Karpas-422 (cell line): Measurements from ENCODE around the gene PRC1. TPM values are rescaled to one million over a fixed set of nuclear protein-coding genes. Genes with fewer than 3 reads are reported as not detected.

Experiments used
- DNase-seq: peaks from one replicate; pipeline ENCODE4 v3.0.0-alpha.2; 2015
- H2AFZ ChIP-seq: fragments of 200-600 bp; sonication (generic); 2 replicates; pipeline ENCODE4 v1.6.1; 2014; ENCODE audit warnings: antibody characterized with exemption, low read length, mixed read lengths
- H3K27ac ChIP-seq: fragments of 200-600 bp; sonication (generic); 2 replicates; pipeline ENCODE4 v1.5.1; 2014; ENCODE audit warnings: mild to moderate bottlenecking, low read length, moderate library complexity
- H3K27me3 ChIP-seq: fragments of 200-600 bp; sonication (generic); 2 replicates; pipeline ENCODE4 v1.6.1; 2014; ENCODE audit warnings: low read length, mixed read lengths
- H3K36me3 ChIP-seq: fragments of 200-600 bp; sonication (generic); 2 replicates; pipeline ENCODE4 v1.6.1; 2014; ENCODE audit warnings: low read length, mixed read lengths; ENCODE audit not compliant: insufficient read depth
- H3K4me1 ChIP-seq: fragments of 200-600 bp; sonication (generic); 2 replicates; pipeline ENCODE4 v1.6.1; 2014; ENCODE audit warnings: mild to moderate bottlenecking, low read length, mixed read lengths
- H3K4me2 ChIP-seq: fragments of 200-600 bp; sonication (generic); 2 replicates; pipeline ENCODE4 v1.6.1; 2014; ENCODE audit warnings: low read length, low read depth, mild to moderate bottlenecking; ENCODE audit not compliant: poor library complexity, severe bottlenecking
- H3K4me3 ChIP-seq: fragments of 200-600 bp; sonication (generic); 2 replicates; pipeline ENCODE4 v1.5.1; 2014; ENCODE audit warnings: mild to moderate bottlenecking, antibody characterized with exemption, low read length, mixed read lengths
- H3K79me2 ChIP-seq: fragments of 200-600 bp; sonication (generic); 2 replicates; pipeline ENCODE4 v1.6.1; 2014; ENCODE audit warnings: mild to moderate bottlenecking, low read length, mixed read lengths
- H3K9ac ChIP-seq: fragments of 200-600 bp; sonication (generic); 2 replicates; pipeline ENCODE4 v1.6.0; 2014; ENCODE audit warnings: low read length
- H3K9me2 ChIP-seq: fragments of 200-600 bp; sonication (generic), shearing (Covaris generic); replicated peaks from 2 replicates; pipeline ENCODE4 v1.6.0; 2014; ENCODE audit warnings: mild to moderate bottlenecking, low read length, moderate library complexity; ENCODE audit not compliant: insufficient read depth
- H3K9me3 ChIP-seq: fragments of 300-700, 200-600 bp; sonication (generic); 2 replicates; pipeline ENCODE4 v1.6.1; 2014; ENCODE audit warnings: low read length, mixed read lengths
- H4K20me1 ChIP-seq: fragments of 200-600 bp; sonication (generic); 2 replicates; pipeline ENCODE4 v1.6.1; 2014; ENCODE audit warnings: mild to moderate bottlenecking, antibody characterized with exemption, low read length, low read depth; ENCODE audit not compliant: insufficient read depth
- total RNA-seq: library from RNA; depleted of rRNA; stranded (reverse); fragments of >200 nt; shearing (Covaris generic); gene quantifications from 2 replicates; pipeline ENCODE4 v1.2.3, GENCODE V29; 2014; ENCODE audit warnings: low replicate concordance

Gene PRC1
- total RNA-seq, 1 experiment from 2014 or later, result 87.5 TPM

GRCh38 chr15:90949979-90950675 is 44.2 kb downstream of the PRC1 start:
- H3K4me3 ChIP-seq, result no peak overlapping the region
- H3K36me3 ChIP-seq, result peaks cover 12% of the 10 kb centered on the region
- no peaks in the 10 kb centered on the region for H3K79me2 ChIP-seq
- no peaks in the 10 kb centered on the region for H3K9me2 ChIP-seq
- H3K27me3 ChIP-seq, result no peaks in the 10 kb centered on the region
- no peak overlapping the region for H3K27ac ChIP-seq
- H4K20me1 ChIP-seq, result no peaks in the 10 kb centered on the region
- no peak overlapping the region for H3K9ac ChIP-seq
- H3K9me3 ChIP-seq, result no peaks in the 10 kb centered on the region
- no peak overlapping the region for H2AFZ ChIP-seq
- no peak overlapping the region for H3K4me2 ChIP-seq
- DNase-seq, result no peak
- peaks cover 7% of the 10 kb centered on the region for H3K4me1 ChIP-seq

GRCh38 chr15:90948506-90948905 is 45.8 kb downstream of the PRC1 start:
- DNase-seq, result no peak
- no peaks in the 10 kb centered on the region for H4K20me1 ChIP-seq
- no peaks in the 10 kb centered on the region for H3K27me3 ChIP-seq
- H3K27ac ChIP-seq, result no peak overlapping the region
- no peaks in the 10 kb centered on the region for H3K79me2 ChIP-seq
- H3K4me3 ChIP-seq, result no peak overlapping the region
- H3K9me3 ChIP-seq, result no peaks in the 10 kb centered on the region
- H3K4me1 ChIP-seq, result no peaks in the 10 kb centered on the region
- peaks cover 10% of the 10 kb centered on the region; the same call in 1 of the 2 replicates for H3K36me3 ChIP-seq
- no peak overlapping the region for H2AFZ ChIP-seq
- no peak overlapping the region for H3K9ac ChIP-seq
- H3K9me2 ChIP-seq, result no peaks in the 10 kb centered on the region
- no peak overlapping the region for H3K4me2 ChIP-seq

GRCh38 chr15:90947577-90948357 is 46.6 kb downstream of the PRC1 start:
- Histone ChIP-seq H3K27ac (no peak overlapping the region), H3K4me3 (no peak overlapping the region), H4K20me1 (no peaks in the 10 kb centered on the region), H2AFZ (no peak overlapping the region), H3K79me2 (no peaks in the 10 kb centered on the region), H3K9ac (no peak overlapping the region), H3K4me2 (no peak overlapping the region), H3K9me2 (no peaks in the 10 kb centered on the region), H3K9me3 (no peaks in the 10 kb centered on the region), H3K4me1 (no peaks in the 10 kb centered on the region), H3K36me3 (peaks cover 10% of the 10 kb centered on the region; the same call in 1 of the 2 replicates), H3K27me3 (no peaks in the 10 kb centered on the region)
- no peak for DNase-seq

- Histone ChIP-seq H3K9me2 (no peaks in the 10 kb centered on the region), H3K27ac (no peak overlapping the region), H3K9ac (no peak overlapping the region), H3K27me3 (no peaks in the 10 kb centered on the region), H3K9me3 (no peaks in the 10 kb centered on the region), H3K36me3 (peaks cover 10% of the 10 kb centered on the region; the same call in 1 of the 2 replicates), H3K4me2 (no peak overlapping the region), H3K4me1 (no peaks in the 10 kb centered on the region), H2AFZ (no peak overlapping the region), H3K79me2 (no peaks in the 10 kb centered on the region), H4K20me1 (no peaks in the 10 kb centered on the region), H3K4me3 (no peak overlapping the region)
- DNase-seq, result no peak
Measured at GRCh38 chr15:90946941-90947576, 47.3 kb downstream of the PRC1 start.

GRCh38 chr15:90946538-90946937 is 47.8 kb downstream of the PRC1 start:
- H2AFZ ChIP-seq, result no peak overlapping the region
- no peak overlapping the region for H3K9ac ChIP-seq
- H3K36me3 ChIP-seq, result peaks cover 10% of the 10 kb centered on the region; the same call in 1 of the 2 replicates
- no peak overlapping the region for H3K4me2 ChIP-seq
- H3K9me2 ChIP-seq, result no peaks in the 10 kb centered on the region
- H3K27me3 ChIP-seq, result no peaks in the 10 kb centered on the region
- H3K4me3 ChIP-seq, result no peak overlapping the region
- DNase-seq, result no peak
- no peaks in the 10 kb centered on the region for H4K20me1 ChIP-seq
- H3K9me3 ChIP-seq, result no peaks in the 10 kb centered on the region
- H3K27ac ChIP-seq, result no peak overlapping the region
- no peaks in the 10 kb centered on the region for H3K4me1 ChIP-seq
- no peaks in the 10 kb centered on the region for H3K79me2 ChIP-seq

- H3K27ac ChIP-seq, result no peak overlapping the region
- H3K36me3 ChIP-seq, result peaks cover 14% of the 10 kb centered on the region
- no peak overlapping the region for H3K4me2 ChIP-seq
Measured at GRCh38 chr15:90945091-90945490, 49.2 kb downstream of the PRC1 start.

GRCh38 chr15:90942354-90943120 is 51.8 kb downstream of the PRC1 start:
- no peak overlapping the region for H2AFZ ChIP-seq
- H3K27me3 ChIP-seq, result no peaks in the 10 kb centered on the region
- H3K27ac ChIP-seq, result no peak overlapping the region
- no peaks in the 10 kb centered on the region for H3K4me1 ChIP-seq
- DNase-seq, result no peak
- H3K9me2 ChIP-seq, result no peaks in the 10 kb centered on the region
- no peaks in the 10 kb centered on the region for H3K9me3 ChIP-seq
- peaks cover 22% of the 10 kb centered on the region for H3K36me3 ChIP-seq
- H3K9ac ChIP-seq, result no peak overlapping the region
- H3K79me2 ChIP-seq, result no peaks in the 10 kb centered on the region
- H3K4me2 ChIP-seq, result no peak overlapping the region
- no peak overlapping the region for H3K4me3 ChIP-seq
- no peaks in the 10 kb centered on the region for H4K20me1 ChIP-seq

More at GRCh38 chr15:90945091-90945490, 49.2 kb downstream of the PRC1 start:
- Histone ChIP-seq H3K27me3 (no peaks in the 10 kb centered on the region), H3K9me3 (no peaks in the 10 kb centered on the region), H3K9me2 (no peaks in the 10 kb centered on the region), H2AFZ (no peak overlapping the region), H3K4me1 (no peaks in the 10 kb centered on the region), H3K79me2 (no peaks in the 10 kb centered on the region), H4K20me1 (no peaks in the 10 kb centered on the region), H3K4me3 (no peak overlapping the region), H3K9ac (no peak overlapping the region)
- DNase-seq, result no peak
